Mesendoderm (in vitro differentiated cells): Measurements from ENCODE around the gene SSR4.

Source experiments
- DNase-seq: peaks from one replicate; pipeline ENCODE4 v3.0.0; 2013
- H2AK5ac ChIP-seq: 2 replicates; pipeline ENCODE4 v1.6.1; 2013; ENCODE audit warnings: low read length, inconsistent platforms
- H2BK120ac ChIP-seq: 2 replicates; pipeline ENCODE4 v1.6.1; 2013; ENCODE audit warnings: low read depth, mild to moderate bottlenecking, low read length, moderate library complexity, mixed read lengths
- H2BK15ac ChIP-seq: replicated peaks from 2 replicates; pipeline ENCODE4 v1.6.1; 2013; ENCODE audit warnings: low read depth, mild to moderate bottlenecking, moderate library complexity
- H2BK5ac ChIP-seq: 2 replicates; pipeline ENCODE4 v1.6.1; 2013; ENCODE audit warnings: low read length, inconsistent platforms
- H3K18ac ChIP-seq: 2 replicates; pipeline ENCODE4 v1.6.1; 2013; ENCODE audit warnings: mild to moderate bottlenecking, low read length, mixed read lengths
- H3K23ac ChIP-seq: one replicate; pipeline ENCODE4 v1.6.1; 2013; ENCODE audit warnings: low read length
- H3K27ac ChIP-seq: 2 replicates; pipeline ENCODE4 v1.5.1; 2013; ENCODE audit warnings: low read depth, mild to moderate bottlenecking, inconsistent platforms, low read length, moderate library complexity
- H3K27me3 ChIP-seq: 2 replicates; pipeline ENCODE4 v1.6.1; 2013; ENCODE audit warnings: low read length, control low read depth, mild to moderate bottlenecking, inconsistent platforms; ENCODE audit not compliant: insufficient read depth, poor library complexity
- H3K36me3 ChIP-seq: 2 replicates; pipeline ENCODE4 v1.6.1; 2013; ENCODE audit warnings: low read length, inconsistent platforms; ENCODE audit not compliant: control insufficient read depth, insufficient read depth
- H3K4ac ChIP-seq: one replicate; pipeline ENCODE4 v1.6.1; 2013; ENCODE audit warnings: low read depth, mild to moderate bottlenecking, low read length, moderate library complexity
- H3K4me1 ChIP-seq: 2 replicates; pipeline ENCODE4 v1.6.1; 2013; ENCODE audit warnings: low read depth, low read length, inconsistent platforms; ENCODE audit not compliant: control insufficient read depth
- H3K4me2 ChIP-seq: 2 replicates; pipeline ENCODE4 v1.6.1; 2013; ENCODE audit warnings: low read length
- H3K4me3 ChIP-seq: 2 replicates; pipeline ENCODE4 v1.5.1; 2013; ENCODE audit warnings: mild to moderate bottlenecking, low read length
- H3K56ac ChIP-seq: one replicate; pipeline ENCODE4 v1.6.1; 2013; ENCODE audit warnings: low read length
- H3K79me1 ChIP-seq: 2 replicates; pipeline ENCODE4 v1.6.1; 2013; ENCODE audit warnings: low read length, inconsistent platforms
- H3K79me2 ChIP-seq: 2 replicates; pipeline ENCODE4 v1.6.1; 2013; ENCODE audit warnings: mild to moderate bottlenecking, low read length; ENCODE audit not compliant: control insufficient read depth, insufficient read depth
- H3K9ac ChIP-seq: 2 replicates; pipeline ENCODE4 v1.6.1; 2013; ENCODE audit warnings: low read length, inconsistent platforms
- H4K5ac ChIP-seq: one replicate; pipeline ENCODE4 v1.6.1; 2013; ENCODE audit warnings: low read length
- H4K8ac ChIP-seq: one replicate; pipeline ENCODE4 v1.6.1; 2013; ENCODE audit warnings: low read depth, mild to moderate bottlenecking, control low read depth, low read length, moderate library complexity
- WGBS: extraction: QIAGEN DNeasy Blood & Tissue Kit; methylation state at CpG from one replicate; pipeline ENCODE4 v1.1.7; 2013; ENCODE audit warnings: low lambda C conversion rate, missing lambda C conversion rate; ENCODE audit not compliant: insufficient coverage; ENCODE audit errors: extremely low coverage; 5-methylcytosine and 5-hydroxymethylcytosine counted together

The SSR4 gene

DNA sequence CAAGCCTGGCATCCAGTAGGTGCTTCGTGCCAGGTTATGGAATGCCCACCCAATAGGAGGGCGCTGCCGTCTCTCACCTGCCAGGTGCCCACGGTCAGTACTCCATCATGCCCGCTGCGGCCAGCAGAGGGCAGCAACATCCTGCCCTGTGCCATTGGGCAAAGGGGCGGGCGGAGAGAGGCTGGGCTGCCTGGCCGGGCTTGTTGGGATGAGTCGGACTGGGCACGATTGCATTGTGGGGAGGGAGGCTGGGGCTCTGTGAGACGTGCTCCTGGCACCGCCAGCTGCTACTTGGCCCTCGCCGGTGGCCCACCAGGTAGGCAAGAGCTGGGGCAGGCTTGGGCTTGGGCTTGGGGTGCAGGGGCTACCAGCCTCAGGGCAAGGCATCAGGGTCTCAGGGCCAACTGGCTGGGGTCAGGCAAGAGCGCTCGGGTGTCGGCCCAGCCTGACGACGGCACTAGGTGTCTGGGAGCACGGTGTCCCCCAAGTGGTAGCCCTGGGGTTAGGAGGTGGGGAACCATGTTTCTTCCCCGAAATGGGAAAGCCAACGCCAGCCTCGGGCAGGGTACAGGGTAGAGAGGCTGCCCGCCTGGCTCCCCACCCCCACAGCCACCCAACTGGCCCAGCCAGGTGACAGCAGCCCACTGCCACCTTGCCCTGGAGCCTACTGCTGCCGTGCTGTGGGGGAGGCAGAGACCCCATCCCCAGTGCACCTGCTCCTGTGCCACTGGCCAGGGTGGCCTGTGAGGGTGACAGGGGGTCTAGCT lies 30.3 kb upstream of the SSR4 start, which contains the start of gene PLXNB3:
TSS of gene PLXNB3 (plus strand) at position 261 of the 767 bp plus-strand sequence. CDS start 1,287 bp downstream, outside the sequence.
- Histone ChIP-seq H3K4ac (no peak within 1 kb of the TSS), H2BK15ac (no peak within 1 kb of the TSS), H3K27me3 (no peaks in the 10 kb centered on the region), H2BK120ac (no peak within 1 kb of the TSS), H3K79me2 (no peaks in the 10 kb centered on the region), H2BK5ac (no peak within 1 kb of the TSS), H3K56ac (peak within 1 kb of the TSS; percentile 78), H3K9ac (no peak within 1 kb of the TSS), H3K18ac (no peak within 1 kb of the TSS), H3K4me1 (no peaks in the 10 kb centered on the region), H4K8ac (no peak within 1 kb of the TSS), H3K79me1 (no peaks in the 10 kb centered on the region), H2AK5ac (no peak within 1 kb of the TSS), H3K27ac (no peak within 1 kb of the TSS), H3K4me2 (no peak within 1 kb of the TSS), H3K4me3 (no peak within 1 kb of the TSS), H3K36me3 (no peaks in the 10 kb centered on the region), H4K5ac (no peak within 1 kb of the TSS), H3K23ac (no peak within 1 kb of the TSS)
- peak; percentile 67 for DNase-seq
- no CpG with 5 or more reads among the region's 26 CpGs for WGBS

DNA sequence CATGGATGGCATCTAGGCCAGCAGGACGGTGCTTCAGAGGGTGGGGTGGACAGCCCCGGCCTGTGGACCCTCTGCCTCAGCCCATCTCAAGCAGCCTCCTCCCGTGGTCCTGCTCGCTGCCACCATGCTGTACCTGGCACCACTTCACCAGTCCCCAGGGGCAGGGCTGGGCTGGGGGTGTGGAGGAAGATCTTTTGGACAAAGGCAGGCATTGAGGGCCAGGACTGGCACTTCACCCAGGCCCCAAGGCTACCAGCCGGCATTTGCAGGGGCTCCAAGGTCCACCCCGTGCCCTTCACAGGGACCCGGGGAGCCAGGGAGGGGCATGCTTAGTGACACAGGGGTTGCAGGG lies 29.7 kb upstream of the SSR4 start:
- no peak overlapping the region for H3K23ac ChIP-seq
- H3K4me2 ChIP-seq = no peak overlapping the region
- H3K36me3 ChIP-seq = no peaks in the 10 kb centered on the region
- no peak overlapping the region for H3K56ac ChIP-seq
- no peak overlapping the region for H2AK5ac ChIP-seq
- no peak overlapping the region for H3K9ac ChIP-seq
- H3K18ac ChIP-seq = no peak overlapping the region
- no peak overlapping the region for H2BK15ac ChIP-seq
- H2BK5ac ChIP-seq = no peak overlapping the region
- no CpG with 5 or more reads among the region's 7 CpGs for WGBS
- H2BK120ac ChIP-seq = no peak overlapping the region
- no peaks in the 10 kb centered on the region for H3K4me1 ChIP-seq
- no peak for DNase-seq
- H3K27ac ChIP-seq = no peak overlapping the region
- H3K79me2 ChIP-seq = no peaks in the 10 kb centered on the region
- H3K27me3 ChIP-seq = no peaks in the 10 kb centered on the region
- no peak overlapping the region for H3K4ac ChIP-seq
- H3K4me3 ChIP-seq = no peak overlapping the region
- no peak overlapping the region for H4K8ac ChIP-seq
- H3K79me1 ChIP-seq = no peaks in the 10 kb centered on the region
- H4K5ac ChIP-seq = no peak overlapping the region

DNA sequence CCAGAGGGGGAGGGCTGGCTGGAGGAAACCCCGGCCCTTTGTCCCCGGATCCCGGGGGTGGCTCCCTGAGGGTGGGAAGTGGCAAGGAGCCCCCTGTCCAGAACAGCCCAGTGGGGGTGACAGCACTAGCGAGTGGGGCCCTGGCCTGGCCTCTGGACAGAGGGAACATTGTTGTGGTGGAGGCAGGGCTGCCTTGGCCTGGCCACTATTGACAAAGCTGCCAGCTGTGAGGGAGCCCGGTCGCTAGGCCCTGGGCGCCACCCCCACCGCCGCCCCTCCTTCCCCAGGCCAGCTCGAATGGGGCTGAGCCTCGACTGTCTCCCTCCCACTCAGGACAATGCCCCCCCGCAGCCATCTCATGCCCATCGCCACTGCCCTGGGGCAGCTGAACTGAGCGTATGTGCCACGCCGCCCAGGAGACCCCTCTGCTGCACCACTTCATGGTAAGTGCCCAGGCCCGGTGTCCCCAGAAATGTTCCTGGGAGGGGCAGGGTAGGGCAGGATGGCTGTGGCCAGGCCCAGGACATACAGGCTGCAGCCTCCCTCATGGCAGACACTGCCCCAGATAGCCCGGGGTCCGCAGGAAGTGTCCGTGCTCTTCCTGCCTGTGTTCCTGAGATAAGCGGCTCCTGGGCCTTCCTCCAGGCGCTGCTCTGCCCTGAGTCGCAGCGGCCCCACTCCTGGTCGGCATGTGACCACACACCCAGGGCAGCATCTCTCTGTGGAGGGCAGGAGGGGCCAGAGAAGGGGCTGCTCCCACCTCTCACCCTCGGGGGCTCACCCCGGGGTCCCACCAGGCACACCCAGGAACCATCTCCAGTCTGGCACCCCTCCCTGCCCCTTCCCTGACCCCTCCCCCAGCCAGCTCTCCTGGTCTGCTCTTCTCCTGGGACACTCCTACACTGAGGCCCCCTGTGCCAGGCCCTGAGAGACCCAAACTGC lies 29.1 kb upstream of the SSR4 start:
- Histone ChIP-seq H3K4me1 (no peaks in the 10 kb centered on the region), H2BK5ac (no peak overlapping the region), H3K79me1 (no peaks in the 10 kb centered on the region), H3K4ac (peak overlapping the region; percentile 62), H3K27me3 (no peaks in the 10 kb centered on the region), H3K4me3 (no peak overlapping the region), H3K56ac (peak overlapping the region; percentile 64), H3K79me2 (no peaks in the 10 kb centered on the region), H2AK5ac (no peak overlapping the region), H3K18ac (peak overlapping the region; percentile 46), H3K4me2 (no peak overlapping the region), H2BK120ac (no peak overlapping the region), H4K8ac (no peak overlapping the region), H4K5ac (no peak overlapping the region), H3K9ac (peak overlapping the region; percentile 45), H3K23ac (no peak overlapping the region), H3K27ac (no peak overlapping the region), H2BK15ac (no peak overlapping the region), H3K36me3 (no peaks in the 10 kb centered on the region)
- DNase-seq = peak; percentile 22
- no CpG with 5 or more reads among the region's 27 CpGs for WGBS

DNA sequence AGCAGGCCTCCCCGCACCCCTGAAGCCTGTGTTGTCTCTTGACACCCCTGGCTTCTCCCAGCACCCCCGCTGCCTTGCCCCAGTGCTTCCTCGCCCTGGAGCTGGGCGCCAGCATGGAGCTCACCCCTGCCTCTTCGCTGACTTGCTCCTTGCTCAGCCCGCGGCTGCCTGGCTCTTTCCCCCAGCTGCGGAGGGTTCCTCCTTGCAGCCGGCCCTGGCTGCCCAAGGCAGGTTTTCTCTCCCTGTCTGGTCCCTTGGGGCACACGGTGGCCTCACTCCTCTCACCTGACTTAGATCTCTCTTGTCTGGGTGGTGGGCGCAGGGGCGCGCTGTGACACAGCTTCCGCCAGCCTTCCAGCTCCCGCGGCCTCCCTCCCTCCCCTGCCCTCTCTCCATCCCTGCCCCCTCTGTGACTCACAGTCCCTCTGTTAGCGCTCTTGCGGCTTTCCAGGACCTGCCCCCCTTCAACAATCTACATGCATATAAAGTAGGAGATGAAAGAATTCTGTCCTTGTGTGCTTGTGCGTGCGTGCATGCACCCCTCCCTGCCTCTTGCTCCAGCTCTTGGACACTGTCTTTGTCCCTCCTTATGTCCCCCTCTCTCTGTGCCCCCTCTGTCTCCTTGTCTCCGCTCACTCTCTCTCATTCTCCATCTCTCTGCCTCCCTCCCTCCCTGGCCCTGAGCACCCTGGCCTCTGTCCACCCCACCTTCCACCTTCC lies 28.2 kb upstream of the SSR4 start:
- no peak overlapping the region for H3K4me3 ChIP-seq
- H3K56ac ChIP-seq = peak overlapping the region; percentile 34
- no peaks in the 10 kb centered on the region for H3K79me2 ChIP-seq
- peak overlapping the region; percentile 45 for H3K23ac ChIP-seq
- no peak overlapping the region for H2AK5ac ChIP-seq
- no peak overlapping the region for H3K27ac ChIP-seq
- H4K8ac ChIP-seq = no peak overlapping the region
- H2BK15ac ChIP-seq = no peak overlapping the region
- no peak overlapping the region for H4K5ac ChIP-seq
- H3K4me2 ChIP-seq = no peak overlapping the region
- H3K27me3 ChIP-seq = no peaks in the 10 kb centered on the region
- no peaks in the 10 kb centered on the region for H3K79me1 ChIP-seq
- no peaks in the 10 kb centered on the region for H3K4me1 ChIP-seq
- no peak overlapping the region for H2BK5ac ChIP-seq
- peak; percentile 50 for DNase-seq
- peak overlapping the region; percentile 45 for H3K9ac ChIP-seq
- no peaks in the 10 kb centered on the region for H3K36me3 ChIP-seq
- H3K18ac ChIP-seq = peak overlapping the region; percentile 46
- H2BK120ac ChIP-seq = no peak overlapping the region
- H3K4ac ChIP-seq = peak overlapping the region; percentile 62
- WGBS = no CpG with 5 or more reads among the region's 21 CpGs

DNA sequence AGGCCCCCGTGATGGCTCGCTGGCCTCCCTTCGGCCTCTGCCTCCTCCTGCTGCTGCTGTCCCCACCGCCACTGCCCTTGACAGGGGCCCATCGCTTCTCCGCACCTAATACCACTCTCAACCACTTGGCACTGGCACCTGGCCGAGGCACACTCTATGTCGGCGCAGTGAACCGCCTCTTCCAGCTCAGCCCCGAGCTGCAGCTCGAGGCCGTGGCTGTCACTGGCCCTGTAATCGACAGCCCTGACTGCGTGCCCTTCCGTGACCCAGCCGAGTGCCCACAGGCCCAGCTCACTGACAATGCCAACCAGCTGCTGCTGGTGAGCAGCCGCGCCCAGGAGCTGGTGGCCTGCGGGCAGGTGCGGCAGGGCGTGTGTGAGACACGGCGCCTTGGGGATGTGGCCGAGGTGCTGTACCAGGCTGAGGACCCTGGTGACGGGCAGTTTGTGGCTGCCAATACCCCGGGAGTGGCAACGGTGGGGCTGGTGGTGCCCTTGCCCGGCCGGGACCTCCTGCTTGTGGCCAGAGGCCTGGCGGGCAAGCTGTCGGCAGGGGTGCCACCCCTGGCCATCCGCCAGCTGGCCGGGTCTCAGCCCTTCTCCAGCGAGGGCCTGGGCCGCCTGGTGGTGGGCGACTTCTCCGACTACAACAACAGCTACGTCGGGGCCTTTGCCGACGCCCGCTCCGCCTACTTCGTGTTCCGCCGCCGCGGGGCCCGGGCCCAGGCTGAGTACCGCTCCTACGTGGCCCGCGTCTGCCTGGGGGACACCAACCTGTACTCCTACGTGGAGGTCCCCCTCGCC lies 27.4 kb upstream of the SSR4 start:
- no peak overlapping the region for H3K4me3 ChIP-seq
- no CpG with 5 or more reads among the region's 56 CpGs for WGBS

More for the DNA sequence above, 27.4 kb upstream of the SSR4 start:
- Histone ChIP-seq H3K4me2 (no peak overlapping the region), H4K8ac (no peak overlapping the region), H2BK15ac (no peak overlapping the region), H3K79me1 (no peaks in the 10 kb centered on the region), H2BK120ac (no peak overlapping the region), H3K4me1 (no peaks in the 10 kb centered on the region), H3K36me3 (no peaks in the 10 kb centered on the region), H3K4ac (no peak overlapping the region), H2BK5ac (no peak overlapping the region), H3K18ac (no peak overlapping the region), H4K5ac (no peak overlapping the region), H3K27ac (no peak overlapping the region), H3K23ac (no peak overlapping the region), H3K79me2 (no peaks in the 10 kb centered on the region), H3K56ac (peak overlapping the region; percentile 34), H3K27me3 (no peaks in the 10 kb centered on the region), H2AK5ac (no peak overlapping the region), H3K9ac (no peak overlapping the region)
- DNase-seq = no peak
